HG03571 (cell line): Measurements from ENCODE around the gene ENOX1.
"Not testable (repeated sequence)": the region's sequence is repeated elsewhere in the genome, so short reads cannot be mapped to it uniquely, and the experiment has no call there.

Experiments used
- ATAC-seq: cut with Tn5 transposase; IDR thresholded peaks from one replicate; pipeline ENCODE4 v1.9.1; 2021; ENCODE audit not compliant: unreplicated experiment

ENOX1 gene

GRCh38 chr13:43171489-43171888 is 615.3 kb downstream of the ENOX1 start:
- no peak for ATAC-seq

- ATAC-seq, result no peak
Observed at GRCh38 chr13:43170506-43170905, 616.3 kb downstream of the ENOX1 start.

- not testable (repeated sequence) for ATAC-seq
Observed at GRCh38 chr13:43168434-43168833, 618.3 kb downstream of the ENOX1 start.

GRCh38 chr13:43167731-43168130 is 619.0 kb downstream of the ENOX1 start:
- ATAC-seq, result no peak

GRCh38 chr13:43166644-43167457 is 619.9 kb downstream of the ENOX1 start:
- no peak for ATAC-seq
